Measurements from ENCODE around the gene ZNF143. TPM values are rescaled to one million over a fixed set of nuclear protein-coding genes. Genes with fewer than 3 reads are reported as not detected.

Gene ZNF143
- total RNA-seq, 1 donor from 2014 or later, result 28.3 TPM

- Histone ChIP-seq H3K27ac (ENCODE audit: low read depth, low read length) (no peak overlapping the region), H3K9ac (ENCODE audit: low read length) (no peak overlapping the region), H3K4me2 (ENCODE audit: low read length) (no peak overlapping the region), H3K9me3 (ENCODE audit: insufficient read depth, low read depth, low read length) (no peaks in the 10 kb centered on the region), H3K4me1 (ENCODE audit: insufficient read depth, low read length) (peaks cover 3% of the 10 kb centered on the region), H3K27me3 (ENCODE audit: insufficient read depth, low read length) (no peaks in the 10 kb centered on the region), H2AFZ (ENCODE audit: low read depth, low read length) (no peak overlapping the region), H4K20me1 (ENCODE audit: insufficient read depth, low read length) (no peaks in the 10 kb centered on the region), H3K4me3 (ENCODE audit: insufficient read depth, low read depth, low read length) (no peak overlapping the region), H3K79me2 (ENCODE audit: insufficient read depth, low read length) (no peaks in the 10 kb centered on the region), H3K36me3 (ENCODE audit: insufficient read depth, low read length) (peaks cover 33% of the 10 kb centered on the region)
- no peak overlapping the region for H3K27ac Mint-ChIP-seq (ENCODE audit: unreplicated experiment)
- no peak overlapping the region for H3K4me3 Mint-ChIP-seq (ENCODE audit: unreplicated experiment)
- TF ChIP-seq, protein P1, sequence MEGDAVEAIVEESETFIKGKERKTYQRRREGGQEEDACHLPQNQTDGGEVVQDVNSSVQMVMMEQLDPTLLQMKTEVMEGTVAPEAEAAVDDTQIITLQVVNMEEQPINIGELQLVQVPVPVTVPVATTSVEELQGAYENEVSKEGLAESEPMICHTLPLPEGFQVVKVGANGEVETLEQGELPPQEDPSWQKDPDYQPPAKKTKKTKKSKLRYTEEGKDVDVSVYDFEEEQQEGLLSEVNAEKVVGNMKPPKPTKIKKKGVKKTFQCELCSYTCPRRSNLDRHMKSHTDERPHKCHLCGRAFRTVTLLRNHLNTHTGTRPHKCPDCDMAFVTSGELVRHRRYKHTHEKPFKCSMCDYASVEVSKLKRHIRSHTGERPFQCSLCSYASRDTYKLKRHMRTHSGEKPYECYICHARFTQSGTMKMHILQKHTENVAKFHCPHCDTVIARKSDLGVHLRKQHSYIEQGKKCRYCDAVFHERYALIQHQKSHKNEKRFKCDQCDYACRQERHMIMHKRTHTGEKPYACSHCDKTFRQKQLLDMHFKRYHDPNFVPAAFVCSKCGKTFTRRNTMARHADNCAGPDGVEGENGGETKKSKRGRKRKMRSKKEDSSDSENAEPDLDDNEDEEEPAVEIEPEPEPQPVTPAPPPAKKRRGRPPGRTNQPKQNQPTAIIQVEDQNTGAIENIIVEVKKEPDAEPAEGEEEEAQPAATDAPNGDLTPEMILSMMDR (IDR thresholded peaks at IDR 0.05; ENCODE audit: insufficient read depth, low read depth, low read length), result no peak
- TF ChIP-seq EZH2 (IDR thresholded peaks at IDR 0.05; ENCODE audit: insufficient read depth, low read length), result no peak
- DNase-seq (ENCODE audit: low read depth) (no peak), FAIRE-seq (no peak)
- peaks cover 26% of the 10 kb centered on the region for H3K36me3 Mint-ChIP-seq (ENCODE audit: low read depth, unreplicated experiment)
- H3K27me3 Mint-ChIP-seq (ENCODE audit: low read depth, unreplicated experiment), result no peaks in the 10 kb centered on the region
- no peaks in the 10 kb centered on the region for H3K4me1 Mint-ChIP-seq (ENCODE audit: low read depth, unreplicated experiment)
- H3K9me3 Mint-ChIP-seq (ENCODE audit: unreplicated experiment), result no peaks in the 10 kb centered on the region
Observed at GRCh38 chr11:9498457-9499078, 37.8 kb downstream of the ZNF143 start.

- Histone ChIP-seq H3K9me3 (ENCODE audit: insufficient read depth, low read depth, low read length) (no peaks in the 10 kb centered on the region), H3K9ac (ENCODE audit: low read length) (peak overlapping the region; percentile 19), H3K4me1 (ENCODE audit: insufficient read depth, low read length) (peaks cover 4% of the 10 kb centered on the region), H3K27ac (ENCODE audit: low read depth, low read length) (no peak overlapping the region), H4K20me1 (ENCODE audit: insufficient read depth, low read length) (no peaks in the 10 kb centered on the region), H3K4me2 (ENCODE audit: low read length) (no peak overlapping the region), H3K27me3 (ENCODE audit: insufficient read depth, low read length) (no peaks in the 10 kb centered on the region), H2AFZ (ENCODE audit: low read depth, low read length) (no peak overlapping the region), H3K4me3 (ENCODE audit: insufficient read depth, low read depth, low read length) (no peak overlapping the region), H3K79me2 (ENCODE audit: insufficient read depth, low read length) (no peaks in the 10 kb centered on the region), H3K36me3 (ENCODE audit: insufficient read depth, low read length) (peaks cover 2% of the 10 kb centered on the region)
- FAIRE-seq, result peak; percentile 86
- Mint-ChIP-seq H3K4me3 (ENCODE audit: unreplicated experiment) (no peak overlapping the region), H3K4me1 (ENCODE audit: low read depth, unreplicated experiment) (peaks cover 11% of the 10 kb centered on the region), H3K27ac (ENCODE audit: unreplicated experiment) (no peak overlapping the region), H3K36me3 (ENCODE audit: low read depth, unreplicated experiment) (peaks cover 9% of the 10 kb centered on the region), H3K27me3 (ENCODE audit: low read depth, unreplicated experiment) (no peaks in the 10 kb centered on the region), H3K9me3 (ENCODE audit: unreplicated experiment) (peaks cover 2% of the 10 kb centered on the region)
- DNase-seq (ENCODE audit: low read depth), result peak; percentile 56
- no peak for TF ChIP-seq EZH2 (IDR thresholded peaks at IDR 0.05; ENCODE audit: insufficient read depth, low read length)
- TF ChIP-seq, protein P1 (IDR thresholded peaks at IDR 0.05; ENCODE audit: insufficient read depth, low read depth, low read length), result peak; percentile 97
Observed at GRCh38 chr11:9506489-9507276, 45.9 kb downstream of the ZNF143 start.

- no peaks in the 10 kb centered on the region for H3K27me3 Mint-ChIP-seq (ENCODE audit: low read depth, unreplicated experiment)
- no peaks in the 10 kb centered on the region for H3K27me3 ChIP-seq (ENCODE audit: insufficient read depth, low read length)
- no peaks in the 10 kb centered on the region for H3K79me2 ChIP-seq (ENCODE audit: insufficient read depth, low read length)
- H3K9me3 ChIP-seq (ENCODE audit: insufficient read depth, low read depth, low read length), result no peaks in the 10 kb centered on the region
- peaks cover 9% of the 10 kb centered on the region for H3K36me3 Mint-ChIP-seq (ENCODE audit: low read depth, unreplicated experiment)
- H3K4me3 ChIP-seq (ENCODE audit: insufficient read depth, low read depth, low read length), result no peak overlapping the region
- H3K27ac ChIP-seq (ENCODE audit: low read depth, low read length), result no peak overlapping the region
- peaks cover 11% of the 10 kb centered on the region for H3K4me1 Mint-ChIP-seq (ENCODE audit: low read depth, unreplicated experiment)
- TF ChIP-seq, protein P1 (IDR thresholded peaks at IDR 0.05; ENCODE audit: insufficient read depth, low read depth, low read length), result no peak
- TF ChIP-seq EZH2 (IDR thresholded peaks at IDR 0.05; ENCODE audit: insufficient read depth, low read length), result no peak
- FAIRE-seq, result no peak
- H3K4me1 ChIP-seq (ENCODE audit: insufficient read depth, low read length), result peaks cover 4% of the 10 kb centered on the region
- peaks cover 2% of the 10 kb centered on the region for H3K9me3 Mint-ChIP-seq (ENCODE audit: unreplicated experiment)
- no peaks in the 10 kb centered on the region for H4K20me1 ChIP-seq (ENCODE audit: insufficient read depth, low read length)
- DNase-seq (ENCODE audit: low read depth), result no peak
- H3K27ac Mint-ChIP-seq (ENCODE audit: unreplicated experiment), result no peak overlapping the region
- H3K4me2 ChIP-seq (ENCODE audit: low read length), result no peak overlapping the region
- peaks cover 2% of the 10 kb centered on the region for H3K36me3 ChIP-seq (ENCODE audit: insufficient read depth, low read length)
- no peak overlapping the region for H3K4me3 Mint-ChIP-seq (ENCODE audit: unreplicated experiment)
- peak overlapping the region; percentile 19 for H3K9ac ChIP-seq (ENCODE audit: low read length)
- no peak overlapping the region for H2AFZ ChIP-seq (ENCODE audit: low read depth, low read length)
Observed at GRCh38 chr11:9507277-9507580, 46.4 kb downstream of the ZNF143 start.
